ENCODE results near the gene GPRC5B. TPM values are rescaled to one million over a fixed set of nuclear protein-coding genes. Genes with fewer than 3 reads are reported as not detected.

GPRC5B gene
- total RNA-seq, 1 donor from 2014 or later, result 21.1 TPM

GRCh38 chr16:19912455-19913339, 28.0 kb upstream of the GPRC5B start:
- DNase-seq (no peak), ATAC-seq (no peak)
- H3K4me3 ChIP-seq, result no peak overlapping the region
- H3K9me3 ChIP-seq, result no peaks in the 10 kb centered on the region
- H3K36me3 ChIP-seq, result no peaks in the 10 kb centered on the region
- peaks cover 21% of the 10 kb centered on the region for H3K27me3 ChIP-seq
- H3K4me1 ChIP-seq, result no peaks in the 10 kb centered on the region
- H3K27ac ChIP-seq, result no peak overlapping the region
- TF ChIP-seq CTCF (IDR thresholded peaks at IDR 0.05), result no peak
- intact Hi-C loops (cut with DNase I), result no loop called here

- no peak overlapping the region for H3K4me3 ChIP-seq
- ATAC-seq (peak; percentile 41), DNase-seq (no peak)
- peaks cover 23% of the 10 kb centered on the region for H3K27me3 ChIP-seq
- TF ChIP-seq CTCF (IDR thresholded peaks at IDR 0.05), result no peak
- no peak overlapping the region for H3K27ac ChIP-seq
- no peaks in the 10 kb centered on the region for H3K4me1 ChIP-seq
- no peaks in the 10 kb centered on the region for H3K9me3 ChIP-seq
- H3K36me3 ChIP-seq, result no peaks in the 10 kb centered on the region
- intact Hi-C loops (cut with DNase I), result no loop called here
These were observed 27.3 kb upstream of the GPRC5B start for GRCh38 chr16:19911747-19912454.

GRCh38 chr16:19911204-19911603, 26.6 kb upstream of the GPRC5B start:
- no peaks in the 10 kb centered on the region for H3K36me3 ChIP-seq
- ATAC-seq (no peak), DNase-seq (no peak)
- no peaks in the 10 kb centered on the region for H3K9me3 ChIP-seq
- H3K27me3 ChIP-seq, result peaks cover 23% of the 10 kb centered on the region
- no peak overlapping the region for H3K4me3 ChIP-seq
- H3K4me1 ChIP-seq, result no peaks in the 10 kb centered on the region
- TF ChIP-seq CTCF (IDR thresholded peaks at IDR 0.05), result no peak
- no peak overlapping the region for H3K27ac ChIP-seq
- intact Hi-C loops (cut with DNase I), result no loop called here

- DNase-seq (no peak), ATAC-seq (no peak)
- no peaks in the 10 kb centered on the region for H3K4me1 ChIP-seq
- H3K36me3 ChIP-seq, result no peaks in the 10 kb centered on the region
- peaks cover 23% of the 10 kb centered on the region for H3K27me3 ChIP-seq
- no peaks in the 10 kb centered on the region for H3K9me3 ChIP-seq
- no peak overlapping the region for H3K27ac ChIP-seq
- no peak for TF ChIP-seq CTCF (IDR thresholded peaks at IDR 0.05)
- H3K4me3 ChIP-seq, result no peak overlapping the region
- intact Hi-C loops (cut with DNase I), result loop anchor here (10.0 kb wide), 1 partner anchor 475 kb away; no protein-coding TSS in a partner anchor
These were observed 25.2 kb upstream of the GPRC5B start for GRCh38 chr16:19909750-19910322.

GRCh38 chr16:19908921-19909320, 24.3 kb upstream of the GPRC5B start:
- no peak for TF ChIP-seq CTCF (IDR thresholded peaks at IDR 0.05)
- no peak overlapping the region for H3K4me3 ChIP-seq
- no peaks in the 10 kb centered on the region for H3K4me1 ChIP-seq
- H3K36me3 ChIP-seq, result no peaks in the 10 kb centered on the region
- H3K9me3 ChIP-seq, result no peaks in the 10 kb centered on the region
- intact Hi-C loops (cut with DNase I), result loop anchor here (10.0 kb wide), 1 partner anchor 476 kb away; no protein-coding TSS in a partner anchor
- no peak overlapping the region for H3K27ac ChIP-seq
- no peak for ATAC-seq
- H3K27me3 ChIP-seq, result peaks cover 23% of the 10 kb centered on the region
- no peak for DNase-seq
